ENCODE data around the gene TAGLN2.

Gene TAGLN2

GRCh38 chr1:159891275-159892157 lies 33.8 kb downstream of the TAGLN2 start:
- TF ChIP-seq CTCF (IDR thresholded peaks at IDR 0.05; ENCODE audit: poor library complexity, severe bottlenecking) = peak; percentile 99

GRCh38 chr1:159890390-159890789 lies 34.9 kb downstream of the TAGLN2 start:
- peaks cover 19% of the 10 kb centered on the region for H3K4me1 ChIP-seq (ENCODE audit: insufficient read depth, poor library complexity, severe bottlenecking)
- H3K9me3 ChIP-seq (ENCODE audit: severe bottlenecking) = no peaks in the 10 kb centered on the region
- DNase-seq (ENCODE audit: low spot score) = no peak
- ATAC-seq (ENCODE audit: low read depth) = no peak
- TF ChIP-seq CTCF (IDR thresholded peaks at IDR 0.05; ENCODE audit: poor library complexity, severe bottlenecking) = no peak
- H3K27ac ChIP-seq (ENCODE audit: poor library complexity, severe bottlenecking) = peak overlapping the region; percentile 91
- no peaks in the 10 kb centered on the region for H3K36me3 ChIP-seq (ENCODE audit: low read depth)
- no peak overlapping the region for H3K4me3 ChIP-seq (ENCODE audit: severe bottlenecking)
- no peaks in the 10 kb centered on the region for H3K27me3 ChIP-seq (ENCODE audit: insufficient read depth, poor library complexity, severe bottlenecking)

More at GRCh38 chr1:159891275-159892157, 33.8 kb downstream of the TAGLN2 start:
- peaks cover 19% of the 10 kb centered on the region for H3K4me1 ChIP-seq (ENCODE audit: insufficient read depth, poor library complexity, severe bottlenecking)
- no peaks in the 10 kb centered on the region for H3K27me3 ChIP-seq (ENCODE audit: insufficient read depth, poor library complexity, severe bottlenecking)
- peak overlapping the region; percentile 91 for H3K27ac ChIP-seq (ENCODE audit: poor library complexity, severe bottlenecking)
- peak; percentile 89 for ATAC-seq (ENCODE audit: low read depth)
- no peaks in the 10 kb centered on the region for H3K36me3 ChIP-seq (ENCODE audit: low read depth)
- no peaks in the 10 kb centered on the region for H3K9me3 ChIP-seq (ENCODE audit: severe bottlenecking)
- H3K4me3 ChIP-seq (ENCODE audit: severe bottlenecking) = no peak overlapping the region
- peak; percentile 78 for DNase-seq (ENCODE audit: low spot score)

GRCh38 chr1:159889821-159890252 lies 35.5 kb downstream of the TAGLN2 start:
- DNase-seq (ENCODE audit: low spot score) (no peak), ATAC-seq (ENCODE audit: low read depth) (peak; percentile 71)
- H3K27me3 ChIP-seq (ENCODE audit: insufficient read depth, poor library complexity, severe bottlenecking) = no peaks in the 10 kb centered on the region
- no peaks in the 10 kb centered on the region for H3K36me3 ChIP-seq (ENCODE audit: low read depth)
- H3K4me1 ChIP-seq (ENCODE audit: insufficient read depth, poor library complexity, severe bottlenecking) = peaks cover 19% of the 10 kb centered on the region
- H3K27ac ChIP-seq (ENCODE audit: poor library complexity, severe bottlenecking) = peak overlapping the region; percentile 91
- H3K4me3 ChIP-seq (ENCODE audit: severe bottlenecking) = no peak overlapping the region
- TF ChIP-seq CTCF (IDR thresholded peaks at IDR 0.05; ENCODE audit: poor library complexity, severe bottlenecking) = no peak
- H3K9me3 ChIP-seq (ENCODE audit: severe bottlenecking) = no peaks in the 10 kb centered on the region

GRCh38 chr1:159889202-159889601 lies 36.1 kb downstream of the TAGLN2 start:
- ATAC-seq (ENCODE audit: low read depth) (no peak), DNase-seq (ENCODE audit: low spot score) (peak; percentile 19)
- Histone ChIP-seq H3K9me3 (ENCODE audit: severe bottlenecking) (no peaks in the 10 kb centered on the region), H3K4me3 (ENCODE audit: severe bottlenecking) (no peak overlapping the region), H3K4me1 (ENCODE audit: insufficient read depth, poor library complexity, severe bottlenecking) (peaks cover 19% of the 10 kb centered on the region), H3K27ac (ENCODE audit: poor library complexity, severe bottlenecking) (peak overlapping the region; percentile 91), H3K36me3 (ENCODE audit: low read depth) (no peaks in the 10 kb centered on the region), H3K27me3 (ENCODE audit: insufficient read depth, poor library complexity, severe bottlenecking) (no peaks in the 10 kb centered on the region)
- TF ChIP-seq CTCF (IDR thresholded peaks at IDR 0.05; ENCODE audit: poor library complexity, severe bottlenecking) = no peak

GRCh38 chr1:159884296-159884695 lies 41.0 kb downstream of the TAGLN2 start:
- DNase-seq (ENCODE audit: low spot score) (no peak), ATAC-seq (ENCODE audit: low read depth) (no peak)
- H3K36me3 ChIP-seq (ENCODE audit: low read depth) = no peaks in the 10 kb centered on the region
- TF ChIP-seq CTCF (IDR thresholded peaks at IDR 0.05; ENCODE audit: poor library complexity, severe bottlenecking) = no peak
- no peak overlapping the region for H3K27ac ChIP-seq (ENCODE audit: poor library complexity, severe bottlenecking)
- H3K4me1 ChIP-seq (ENCODE audit: insufficient read depth, poor library complexity, severe bottlenecking) = peaks cover 39% of the 10 kb centered on the region
- no peaks in the 10 kb centered on the region for H3K27me3 ChIP-seq (ENCODE audit: insufficient read depth, poor library complexity, severe bottlenecking)
- H3K4me3 ChIP-seq (ENCODE audit: severe bottlenecking) = no peak overlapping the region
- H3K9me3 ChIP-seq (ENCODE audit: severe bottlenecking) = no peaks in the 10 kb centered on the region

Measured in RWPE2 (cell line).